DMS53 treated with DMSO at 0.1 percent for 48 hours (cell line): ENCODE data around the gene SERPINA9.
"Not testable (repeated sequence)": the region's sequence is repeated elsewhere in the genome, so short reads cannot be mapped to it uniquely, and the experiment has no call there.

Experiments used
- DNase-seq: peaks from one replicate; lab custom pipeline; 2025; ENCODE audit not compliant: unreplicated experiment; lab: John Stamatoyannopoulos, UW

Gene SERPINA9

DNA sequence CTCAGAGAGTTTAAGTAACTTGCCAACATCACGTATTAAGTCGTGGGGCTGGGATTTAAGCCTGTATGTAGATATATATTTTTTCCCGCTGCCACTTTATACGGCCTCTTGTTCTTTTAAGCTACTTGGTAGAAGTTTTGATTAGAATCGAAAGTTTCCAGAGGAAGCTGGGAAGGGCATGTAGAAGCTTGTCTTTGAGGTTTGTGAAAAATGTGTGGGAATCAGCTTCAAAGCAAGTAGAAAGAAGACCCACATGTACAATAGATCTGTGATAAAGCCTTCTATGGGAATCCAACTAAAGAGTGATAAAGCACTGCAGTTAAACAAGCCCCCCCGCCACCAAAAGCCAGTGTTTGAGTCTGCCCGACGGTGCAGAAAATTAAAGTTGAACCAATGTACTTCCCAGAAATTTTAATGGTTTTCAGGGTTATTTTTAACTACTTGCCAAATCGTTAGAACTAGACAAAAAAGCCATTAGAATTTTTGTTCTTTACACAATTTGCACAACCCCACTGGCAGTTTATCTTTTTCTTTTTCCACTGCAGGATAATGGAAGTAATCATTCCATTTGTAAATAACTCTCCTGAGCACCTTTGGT, 48.9 kb downstream of the SERPINA9 start:
- no peak for DNase-seq

GRCh38 chr14:94426526-94426925, 49.5 kb downstream of the SERPINA9 start:
- DNase-seq: no peak

DNA sequence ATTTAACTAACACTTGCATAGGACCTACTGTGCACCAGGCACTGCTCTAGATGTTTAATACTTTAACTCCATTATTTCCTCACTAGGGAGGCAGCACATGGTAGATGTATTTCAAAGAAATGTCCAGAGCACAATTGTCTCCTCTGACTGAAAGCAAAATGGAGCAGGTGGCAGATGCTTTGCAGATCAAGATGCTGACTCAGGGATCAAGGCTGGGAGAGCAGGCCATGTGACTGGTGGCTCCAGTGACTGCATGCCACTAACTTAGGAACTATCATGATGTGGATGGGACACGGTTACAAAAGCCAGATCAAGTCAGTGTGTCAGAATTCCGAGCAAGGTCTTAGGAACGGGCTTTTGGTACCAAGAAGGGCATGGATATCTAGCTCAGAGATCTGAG, 51.6 kb downstream of the SERPINA9 start:
- no peak for DNase-seq

GRCh38 chr14:94423453-94424056, 52.4 kb downstream of the SERPINA9 start:
- peak; percentile 2 for DNase-seq

DNA sequence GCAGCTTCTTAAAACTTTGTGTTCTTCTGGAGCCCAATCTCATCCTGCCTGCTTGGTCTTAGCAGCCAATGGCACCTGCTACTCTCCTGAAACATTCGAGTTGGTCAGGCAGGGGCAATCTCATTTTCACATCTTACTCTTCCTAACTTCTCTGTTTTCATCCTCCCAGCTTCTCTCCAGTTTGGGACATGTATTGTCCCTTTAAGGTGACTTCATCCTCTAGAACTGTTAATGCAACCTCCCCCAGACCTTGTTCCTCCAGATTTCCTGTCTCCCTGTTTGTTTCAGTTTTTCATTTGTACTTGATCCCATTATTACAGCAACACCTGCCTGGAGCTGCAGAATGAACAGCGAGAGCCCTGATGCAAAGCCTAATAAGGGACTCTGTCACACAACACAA, 54.7 kb downstream of the SERPINA9 start:
- DNase-seq: no peak

GRCh38 chr14:94417497-94418205, 58.3 kb downstream of the SERPINA9 start:
- DNase-seq: not testable (repeated sequence)
